M059J (cell line): ENCODE measurements around the gene PIK3IP1. TPM values are rescaled to one million over a fixed set of nuclear protein-coding genes. Genes with fewer than 3 reads are reported as not detected.

Experiments
- DNase-seq: peaks from one replicate; pipeline ENCODE4 v3.0.0-alpha.2; 2012; ENCODE audit warnings: low read depth
- total RNA-seq: library from RNA; depleted of rRNA; stranded (reverse); fragments of >200 nt; shearing (Covaris generic); gene quantifications from 2 replicates; pipeline ENCODE4 v1.2.3, GENCODE V29; 2014

The PIK3IP1 gene
- total RNA-seq, 1 experiment from 2014 or later, result 1.9 TPM

DNA sequence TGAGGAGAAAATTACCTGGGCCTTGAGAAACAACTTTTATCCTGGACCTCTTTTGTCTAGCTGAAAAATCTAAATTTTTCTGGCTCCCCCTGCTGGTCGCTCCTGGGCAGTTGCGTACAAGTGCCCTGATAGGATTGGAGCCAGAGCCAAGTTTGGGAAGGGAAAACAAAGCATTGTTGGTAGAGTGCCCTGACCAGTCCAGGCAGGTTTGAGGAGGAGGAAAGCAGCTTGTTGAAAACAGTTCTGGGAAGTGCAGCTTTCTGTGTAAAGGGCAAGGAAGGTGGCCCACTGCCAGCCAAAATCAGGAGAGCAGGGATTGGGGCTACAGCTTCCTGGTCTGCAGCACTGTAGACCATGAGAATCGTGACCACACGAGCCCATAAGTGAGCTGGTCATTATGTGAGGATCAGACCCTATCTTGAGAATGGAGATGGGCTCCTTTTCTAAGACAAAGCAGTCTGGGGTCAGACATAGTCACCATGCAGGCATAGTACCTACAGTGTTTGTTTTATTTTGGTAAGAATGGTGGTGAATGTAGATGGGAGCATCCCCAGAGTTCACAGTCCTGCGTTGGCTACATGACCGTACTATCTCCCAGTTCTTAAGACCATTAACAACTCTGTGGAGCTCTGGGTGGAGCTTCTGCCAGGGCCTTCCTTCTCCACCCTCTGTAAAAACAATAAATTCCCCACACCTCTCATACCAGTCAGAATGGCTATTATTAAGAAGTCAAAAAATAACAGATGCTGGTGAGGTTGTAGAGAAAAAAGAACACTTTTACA is 21.3 kb upstream of the PIK3IP1 start:
- peak; percentile 49 for DNase-seq

DNA sequence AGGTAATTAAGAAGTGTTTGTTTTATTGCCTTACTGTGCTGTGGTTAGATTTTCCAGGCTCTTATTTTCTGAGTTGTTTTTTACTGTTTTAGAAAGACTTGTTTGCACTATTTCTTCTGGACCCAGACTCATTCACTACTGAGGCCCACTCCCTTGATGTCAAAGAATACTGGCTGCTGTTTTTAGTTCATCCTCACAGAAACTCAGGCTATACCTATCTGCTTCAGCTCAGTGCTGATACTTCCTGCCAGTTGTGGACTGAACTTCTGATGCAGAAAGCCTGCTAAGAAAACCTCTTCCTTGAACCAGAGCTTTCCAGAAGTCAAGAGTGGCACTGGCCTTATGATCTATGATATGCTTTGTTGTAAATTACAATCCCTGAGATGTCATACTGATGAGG is 15.9 kb upstream of the PIK3IP1 start:
- DNase-seq, result no peak

DNA sequence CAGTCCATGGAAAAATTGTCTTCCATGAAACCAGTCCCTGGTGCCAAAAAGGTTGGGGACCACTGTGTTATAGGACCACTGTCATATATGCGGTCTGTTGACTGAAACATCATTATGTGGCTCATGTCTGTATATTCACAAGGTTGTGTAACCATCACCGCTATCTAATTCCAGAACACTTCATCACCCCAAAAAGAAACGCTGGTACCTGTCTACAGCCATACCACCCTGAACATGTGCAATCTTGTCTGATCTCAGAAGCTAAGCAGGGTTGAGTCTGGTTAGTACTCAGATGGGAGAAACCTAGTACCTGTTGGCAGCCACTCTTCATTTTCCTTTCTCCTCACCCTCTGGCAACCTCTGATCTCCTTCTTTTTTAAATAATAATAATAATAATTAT is 12.9 kb upstream of the PIK3IP1 start:
- DNase-seq, result no peak

DNA sequence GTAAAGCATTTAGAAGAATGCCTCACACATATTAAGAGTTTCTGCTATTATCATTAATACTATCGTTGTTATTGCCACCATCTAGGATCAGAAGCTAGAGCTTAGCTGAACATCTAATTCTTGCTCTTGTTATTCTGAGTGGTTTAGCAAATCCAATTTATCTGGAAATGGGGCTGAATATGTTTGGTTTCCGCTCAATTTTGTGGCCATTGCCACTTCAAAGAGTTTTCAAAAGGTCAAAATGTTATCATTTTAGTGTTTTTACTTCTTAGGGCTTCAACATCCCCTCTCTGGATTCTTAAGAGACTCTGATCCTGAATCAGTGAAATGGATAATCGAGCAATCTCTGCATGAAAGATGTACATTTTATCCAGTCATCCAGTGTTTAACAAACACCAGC is 10.2 kb upstream of the PIK3IP1 start:
- DNase-seq, result no peak

DNA sequence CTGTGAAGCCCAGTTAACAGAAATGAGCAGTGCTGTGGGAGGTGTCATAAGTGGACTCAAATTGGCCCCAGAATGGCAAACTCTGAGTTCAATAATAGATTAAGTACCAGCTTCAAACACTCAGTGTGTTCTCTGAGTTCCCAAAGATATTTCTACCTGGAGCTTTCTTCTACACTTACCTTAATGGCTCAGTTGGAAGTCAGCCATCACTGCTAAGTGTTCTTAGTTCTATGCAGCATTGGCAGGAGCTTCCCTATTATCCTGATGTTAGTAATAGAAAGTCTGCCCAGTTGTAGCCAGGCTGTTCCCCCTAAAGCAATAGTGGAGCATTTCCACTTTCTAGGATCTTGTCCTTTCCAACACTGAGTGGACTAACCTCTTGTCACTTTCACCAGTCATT is 9.7 kb upstream of the PIK3IP1 start:
- DNase-seq, result no peak

DNA sequence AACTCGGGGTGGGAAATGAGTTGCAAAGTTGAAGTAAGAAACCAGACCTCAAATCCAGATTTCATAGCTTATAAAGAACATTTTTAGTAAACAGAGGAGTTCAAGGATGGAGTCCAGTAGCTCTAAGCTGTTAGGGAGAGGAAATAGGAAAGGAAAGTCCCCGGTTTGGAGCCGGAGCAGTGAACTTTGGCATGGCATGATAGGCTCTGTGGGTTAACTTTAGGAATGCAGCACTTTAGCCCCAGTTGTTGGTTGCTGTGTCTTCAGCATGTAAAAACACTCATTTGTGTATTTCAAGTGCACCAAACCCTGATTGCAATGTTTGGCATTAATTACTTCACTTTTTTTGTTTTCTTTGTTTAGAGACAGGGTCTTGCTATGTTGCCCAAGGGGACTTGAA is 8.6 kb upstream of the PIK3IP1 start:
- no peak for DNase-seq

DNA sequence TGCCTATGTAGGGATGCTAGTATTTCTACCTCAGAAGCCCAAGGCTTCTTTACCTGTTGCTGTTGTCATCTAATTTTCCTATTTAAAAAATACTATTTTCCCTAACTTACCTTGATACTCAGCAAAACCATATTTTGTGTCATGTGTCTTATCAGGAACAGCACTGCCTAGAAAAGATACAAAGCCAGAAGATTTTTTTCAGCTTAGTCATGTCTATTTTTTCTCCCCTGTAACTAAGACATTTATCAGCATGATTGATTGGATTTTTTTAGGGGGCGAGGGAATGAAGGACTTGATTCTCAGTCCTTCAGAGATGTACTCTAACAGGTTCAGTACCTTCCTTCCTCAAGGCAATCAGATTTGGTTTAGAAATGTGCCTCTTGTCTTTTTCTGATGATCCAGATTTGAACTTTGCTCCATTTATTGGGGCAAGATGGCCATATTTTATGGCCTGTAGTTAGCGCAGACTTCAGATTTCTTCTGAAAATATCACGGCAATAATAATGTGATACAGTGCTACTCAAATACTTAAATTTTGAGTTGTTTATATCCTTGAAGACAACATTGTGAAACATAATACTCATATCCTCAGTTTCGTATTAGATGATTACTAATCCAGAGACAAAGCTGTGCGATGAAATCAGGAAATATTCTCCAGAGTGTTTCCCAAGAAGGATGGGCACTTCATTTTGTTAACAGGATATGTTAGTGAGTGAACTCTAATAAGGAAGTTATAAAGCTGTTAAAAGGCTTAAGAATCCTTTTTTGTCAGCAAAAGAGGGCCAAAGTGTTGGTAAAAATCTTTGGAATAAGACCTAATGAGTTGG is 3.8 kb upstream of the PIK3IP1 start:
- peak; percentile 27 for DNase-seq

DNA sequence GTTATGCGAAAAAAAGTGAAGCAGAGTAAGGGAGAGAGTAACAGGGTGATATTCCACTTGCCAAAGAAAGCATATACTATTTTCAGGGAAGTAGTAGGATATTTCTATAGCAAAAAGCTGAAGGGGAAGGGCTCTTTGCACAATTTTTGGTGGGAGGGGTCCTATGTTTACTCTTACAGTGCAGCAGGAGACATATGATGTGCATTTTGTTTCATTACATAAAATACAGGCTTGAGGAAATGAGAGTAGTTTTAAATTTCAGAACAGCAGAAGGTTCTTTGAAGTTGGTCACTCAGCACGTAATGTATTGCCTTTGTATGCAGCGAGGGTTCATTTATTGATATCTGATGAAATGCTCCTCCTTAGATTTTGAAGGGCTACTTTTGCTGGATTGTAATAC is 3.1 kb upstream of the PIK3IP1 start:
- no peak for DNase-seq

DNA sequence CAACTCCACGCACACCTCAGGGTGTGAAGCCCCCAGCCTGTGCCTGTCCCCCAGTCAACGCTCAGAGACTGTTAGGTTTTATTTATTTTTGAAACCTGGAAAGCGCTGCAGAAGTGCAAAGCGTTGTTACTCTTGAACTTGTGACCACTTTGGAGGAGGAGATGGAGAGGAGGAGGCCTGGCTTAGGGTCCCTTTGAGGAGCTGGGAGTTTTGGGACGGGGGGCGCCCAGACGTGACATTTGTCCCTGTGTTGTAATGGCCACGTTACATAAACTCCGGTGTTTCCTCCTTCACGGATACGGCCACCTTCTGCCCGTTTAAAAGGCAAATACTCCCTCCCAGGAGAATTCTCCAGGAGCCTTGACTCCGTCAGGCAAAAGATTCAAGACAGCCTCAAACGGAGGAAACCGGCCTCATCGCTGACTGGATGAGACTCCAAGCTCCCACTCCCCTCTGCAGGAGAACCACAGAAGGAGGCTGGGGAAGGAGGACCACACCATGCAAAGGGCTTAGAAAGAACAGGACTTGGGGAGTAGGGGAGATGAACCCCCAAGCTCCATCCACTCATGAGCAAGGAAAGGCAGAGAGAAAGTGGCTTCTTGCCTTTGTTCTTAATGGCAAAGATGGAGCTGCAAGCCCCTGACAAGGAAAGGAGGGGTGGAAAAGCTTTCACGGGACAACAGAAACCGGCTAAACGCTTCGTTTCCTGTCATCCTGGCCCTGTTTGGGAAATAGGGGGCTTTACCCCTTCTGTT is 630 bp downstream of the PIK3IP1 start:
- peak; percentile 22 for DNase-seq

DNA sequence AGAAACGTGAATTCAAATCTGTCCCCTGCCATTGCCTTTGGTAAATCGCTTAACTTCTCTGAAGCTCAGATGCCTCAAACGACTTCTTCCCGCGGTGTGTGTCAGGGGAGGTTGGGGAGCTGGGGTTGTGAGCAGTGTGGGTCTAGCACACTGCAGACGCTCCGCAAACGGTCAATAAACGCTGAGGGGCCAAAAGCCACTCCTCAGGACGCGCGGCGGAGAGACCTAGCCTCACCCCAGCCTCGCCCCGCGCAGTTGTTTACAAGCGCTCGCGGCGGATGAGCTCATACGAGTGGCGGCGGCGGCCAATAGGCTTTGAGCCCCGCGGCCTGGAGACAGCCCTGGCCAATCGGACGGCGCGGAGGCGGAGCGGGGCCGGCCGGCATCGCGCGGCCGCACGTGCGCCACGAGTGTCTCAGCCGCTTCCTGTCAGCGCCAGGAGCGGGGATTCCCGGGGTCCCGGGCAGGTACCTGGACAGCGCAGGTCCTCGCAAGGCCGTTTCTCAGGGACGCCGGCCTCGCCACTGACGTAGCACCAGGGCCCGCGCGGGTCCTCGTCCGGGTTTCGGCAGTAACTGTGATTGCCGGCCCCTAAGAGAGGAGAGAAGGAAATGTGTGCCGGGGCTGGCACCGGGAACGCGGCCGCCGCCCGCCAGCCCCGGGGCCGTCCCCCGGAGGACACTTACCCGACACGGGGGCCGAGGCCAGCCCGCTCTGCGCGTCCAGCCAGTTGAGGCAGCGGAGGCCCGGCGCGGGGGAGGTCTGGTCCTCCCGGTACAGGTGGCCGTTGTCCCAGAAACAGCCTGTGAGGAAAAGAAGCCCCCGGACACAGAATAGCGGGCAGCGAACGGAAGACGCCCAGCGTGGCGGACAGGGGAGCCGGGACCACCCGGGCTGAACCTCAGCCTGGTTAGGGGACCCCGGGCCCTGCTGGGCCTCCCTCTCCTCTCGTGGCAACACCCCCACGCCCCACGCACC is 1.5 kb downstream of the PIK3IP1 start:
- DNase-seq, result peak; percentile 83

DNA sequence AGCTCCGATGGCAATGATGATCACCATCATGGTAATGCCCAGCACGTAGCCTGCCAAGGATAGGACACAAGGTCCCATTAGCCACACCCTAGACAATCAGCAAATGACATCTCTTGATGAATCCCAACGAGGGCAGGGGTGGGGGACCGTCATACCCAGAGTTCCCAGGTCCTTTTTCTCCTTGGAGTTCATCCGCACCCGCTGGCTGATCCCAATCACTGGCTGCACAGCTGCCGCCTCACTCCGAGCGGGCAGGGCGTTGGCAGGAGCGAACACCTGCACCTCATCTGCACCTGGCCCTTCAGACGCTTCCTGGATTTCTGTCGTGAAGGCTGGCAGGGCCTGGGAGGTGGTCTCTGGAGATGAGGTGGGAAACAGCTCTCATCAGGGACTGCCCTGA is 2.9 kb downstream of the PIK3IP1 start:
- DNase-seq, result no peak

DNA sequence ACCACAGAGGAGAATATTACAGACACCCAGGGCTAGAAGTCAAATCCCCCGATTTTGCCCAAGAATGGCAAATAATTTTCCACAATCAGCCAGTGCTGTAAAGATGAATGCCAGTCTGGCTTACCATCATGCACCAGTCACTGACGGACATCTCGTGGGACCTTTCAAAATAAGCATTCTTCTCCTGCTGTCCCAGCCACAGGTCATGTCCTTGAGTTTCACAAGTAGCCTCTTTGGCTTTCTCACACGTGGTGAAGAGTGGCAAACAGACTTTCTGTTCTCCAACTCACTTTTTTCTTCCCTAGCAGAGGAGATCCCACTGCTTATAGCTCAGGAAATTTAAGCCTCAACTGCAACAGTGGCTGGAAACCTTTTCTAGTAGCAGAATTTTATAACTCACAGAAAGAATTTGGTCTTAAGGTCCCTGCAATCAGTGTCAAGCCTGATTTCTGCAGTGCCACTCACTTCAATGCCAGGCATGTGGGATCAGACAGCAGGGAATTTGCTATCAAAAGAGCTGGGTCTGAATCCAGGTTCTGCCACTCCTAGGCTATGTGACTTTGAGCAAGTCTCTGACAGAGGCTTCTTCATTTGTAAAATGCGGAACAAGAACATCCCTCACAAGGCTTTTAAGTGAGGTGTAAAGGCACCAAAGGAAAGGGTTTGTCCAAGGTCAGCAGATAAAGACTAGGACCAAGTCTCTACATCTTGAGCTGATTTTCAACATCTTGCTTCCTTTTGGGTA is 3.6 kb downstream of the PIK3IP1 start:
- no peak for DNase-seq

DNA sequence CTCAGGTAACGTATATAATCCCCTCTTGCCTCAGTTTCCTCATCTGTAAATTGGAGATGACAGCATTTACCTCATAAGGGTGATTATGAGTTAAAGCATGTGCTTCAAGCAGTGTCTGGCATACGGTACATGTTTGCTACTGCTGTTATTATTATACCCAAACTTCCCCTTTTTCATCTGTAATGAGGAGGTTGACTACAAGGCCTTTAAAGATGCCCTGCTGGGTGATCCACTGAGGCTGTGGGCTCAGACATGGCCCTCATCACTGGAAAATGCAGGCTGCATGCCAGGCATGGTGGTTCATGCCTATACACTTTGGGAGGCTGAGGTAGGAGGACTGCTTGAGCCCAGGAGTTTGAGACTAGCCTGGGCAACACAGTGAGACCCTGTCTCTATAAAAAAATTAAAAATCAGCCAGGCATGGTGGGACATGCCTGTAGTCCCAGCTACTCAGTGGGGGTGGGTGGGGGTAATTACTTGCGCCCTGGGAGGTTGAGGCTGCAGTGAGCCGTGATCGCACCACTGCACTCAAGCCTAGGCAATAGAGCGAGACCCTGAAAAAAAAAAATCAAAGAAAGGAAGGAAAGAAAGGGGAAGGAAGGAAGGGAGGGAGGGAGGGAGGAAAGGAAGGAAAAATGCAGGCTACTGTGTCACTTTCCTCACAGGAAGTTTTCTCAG is 4.3 kb downstream of the PIK3IP1 start:
- DNase-seq, result no peak

DNA sequence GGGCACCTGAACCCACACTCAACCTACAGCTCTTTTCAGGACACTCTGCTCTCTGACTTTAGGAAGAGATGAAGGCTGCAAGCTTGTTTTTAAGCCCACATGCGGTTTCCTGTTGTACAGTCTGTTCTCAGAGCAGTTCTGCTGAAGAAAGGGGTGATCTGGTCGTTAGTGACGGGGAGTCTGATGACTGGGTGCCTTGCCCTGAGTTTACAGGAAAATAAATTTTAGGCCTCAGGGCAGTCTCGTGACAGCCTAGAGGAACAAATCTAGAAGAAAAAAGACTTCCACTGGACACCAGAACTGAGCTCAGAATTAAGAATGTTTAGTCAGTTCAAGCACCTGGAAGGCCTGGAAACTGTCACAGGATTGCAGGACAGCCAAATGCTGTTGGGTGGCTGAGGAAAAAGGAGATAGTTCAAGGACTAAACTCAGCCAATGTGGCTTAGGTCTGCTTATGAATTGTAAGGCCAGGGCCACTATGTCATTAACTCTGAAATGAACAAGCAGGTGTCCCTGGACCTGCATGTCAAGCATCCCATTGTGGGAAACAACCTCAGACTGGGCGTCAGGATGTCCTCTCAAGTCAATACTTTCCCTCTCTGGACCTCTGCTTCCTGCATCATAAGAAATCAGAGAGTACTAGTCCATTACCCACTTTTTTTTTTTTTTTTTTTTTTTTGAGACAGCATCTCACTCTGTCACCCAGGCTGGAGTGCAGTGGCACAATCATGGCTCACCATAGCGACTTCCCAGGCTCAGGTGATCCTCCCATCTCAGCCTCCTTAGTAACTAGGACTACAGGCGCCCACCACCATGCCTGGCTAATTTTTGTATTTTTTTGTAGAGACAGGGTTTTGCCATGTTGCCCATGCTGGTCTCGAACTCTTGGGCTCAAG is 5.7 kb downstream of the PIK3IP1 start:
- DNase-seq, result no peak

DNA sequence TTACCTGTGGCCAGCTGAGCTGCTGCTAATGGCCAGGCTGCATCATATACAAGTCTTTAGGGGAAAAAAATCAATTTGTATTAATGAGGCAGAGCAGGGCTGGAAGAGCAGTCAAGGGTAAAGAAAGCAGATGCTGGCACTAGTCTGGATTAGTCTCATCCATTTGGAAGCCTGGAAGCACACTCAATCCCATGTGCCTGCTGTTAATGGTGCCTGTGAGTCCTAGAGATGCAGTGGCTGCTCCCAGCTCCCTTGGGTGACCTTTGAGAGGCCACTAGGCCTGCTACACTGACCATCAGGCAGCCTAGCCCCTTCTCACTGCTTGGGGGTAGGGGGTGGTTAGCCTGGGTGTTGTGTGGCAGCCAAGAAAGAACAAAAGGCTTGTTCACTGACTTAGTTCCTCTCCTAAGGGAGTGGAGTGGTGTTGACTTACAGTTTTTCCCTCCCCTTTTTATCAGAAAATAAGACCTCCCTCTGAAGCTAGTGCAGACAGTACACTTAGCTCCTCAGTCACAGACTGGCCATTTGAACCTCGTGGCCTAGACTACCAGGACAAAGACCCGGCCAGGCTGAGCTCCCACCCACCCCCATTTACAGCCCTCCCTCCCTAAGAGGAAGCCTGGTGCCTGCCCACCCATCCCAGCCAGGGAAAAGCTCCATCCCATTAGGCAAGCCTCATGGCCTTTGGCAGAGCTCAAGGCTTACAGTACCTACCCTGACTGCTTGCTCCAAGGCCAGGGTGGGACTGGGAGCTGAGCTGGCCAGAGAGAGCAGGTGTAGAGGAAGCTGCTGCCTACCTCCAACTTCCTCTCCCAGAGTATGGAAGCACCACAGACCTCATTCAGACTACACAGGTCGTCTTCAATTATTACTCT is 7.8 kb downstream of the PIK3IP1 start:
- DNase-seq, result no peak

DNA sequence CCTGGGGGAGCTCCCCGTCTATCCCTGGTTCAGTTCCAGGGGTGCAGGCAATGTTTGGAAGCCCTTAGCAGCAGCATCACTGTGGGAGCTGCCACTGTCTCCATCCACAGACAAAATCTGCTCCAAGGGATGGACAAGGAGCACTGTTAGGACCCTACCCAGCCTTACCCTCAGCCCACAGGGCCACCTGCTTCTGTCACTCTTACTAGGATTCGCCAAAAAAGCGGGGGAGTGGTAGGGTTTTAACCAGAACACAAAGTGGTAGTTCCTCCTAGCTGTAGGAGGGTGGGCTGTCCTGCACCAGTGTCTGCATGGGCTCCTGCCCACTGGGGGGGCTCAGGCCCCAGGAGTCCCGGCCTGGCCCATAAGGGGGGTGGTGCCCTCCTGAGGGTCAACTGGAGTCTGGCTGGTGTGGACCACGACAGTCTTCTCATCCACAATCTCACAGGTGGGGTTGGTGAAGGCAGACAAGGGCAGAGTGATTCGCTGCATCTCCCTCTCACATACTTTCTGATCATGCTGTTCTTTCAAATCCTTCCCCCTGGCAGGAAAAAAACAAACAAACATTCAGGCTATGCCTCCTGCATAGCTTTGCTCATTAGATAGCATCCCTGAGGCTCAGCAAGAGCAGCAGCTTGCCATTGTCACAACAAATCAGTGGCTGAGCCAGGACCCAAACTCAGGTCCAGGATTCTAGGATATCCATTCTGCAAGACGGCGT is 9.4 kb downstream of the PIK3IP1 start:
- no peak for DNase-seq

DNA sequence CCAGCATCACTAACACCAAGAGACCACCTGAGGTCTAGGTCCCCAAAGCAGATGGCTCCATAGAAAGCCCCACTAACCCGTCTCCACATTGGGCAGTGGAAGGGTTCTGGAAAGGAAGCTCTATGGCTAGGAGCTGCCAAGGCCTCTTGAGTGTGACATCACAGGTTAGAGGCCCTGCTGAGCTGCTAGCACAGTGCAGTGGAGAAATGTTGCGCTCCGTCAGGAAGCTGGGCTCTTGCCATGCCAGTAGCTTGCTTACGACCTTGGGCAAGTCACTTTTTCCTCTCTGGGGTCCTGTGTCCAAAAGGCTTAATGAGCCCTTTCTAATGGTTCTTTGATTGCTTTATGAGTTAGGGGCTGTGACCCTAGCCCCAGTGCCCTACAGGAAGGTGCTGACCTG is 10.6 kb downstream of the PIK3IP1 start:
- no peak for DNase-seq
